OCI-LY7 (cell line): ENCODE results near the gene CTNNBIP1.

Source experiments
- CTCF ChIP-seq: fragments of 200-600 bp; sonication (generic); conservative IDR thresholded peaks from 2 replicates; pipeline ENCODE4 v1.5.1; 2014; ENCODE audit warnings: mild to moderate bottlenecking, antibody characterized with exemption, low read length, moderate library complexity, mixed read lengths
- EZH2phosphoT487 ChIP-seq: fragments of 200-600 bp; sonication (generic); IDR thresholded peaks from 2 replicates; pipeline ENCODE4 v1.6.1; 2018; ENCODE audit warnings: low read depth, borderline replicate concordance, mild to moderate bottlenecking, mixed run types, antibody characterized with exemption, low read length, moderate library complexity, mixed read lengths

DNA sequence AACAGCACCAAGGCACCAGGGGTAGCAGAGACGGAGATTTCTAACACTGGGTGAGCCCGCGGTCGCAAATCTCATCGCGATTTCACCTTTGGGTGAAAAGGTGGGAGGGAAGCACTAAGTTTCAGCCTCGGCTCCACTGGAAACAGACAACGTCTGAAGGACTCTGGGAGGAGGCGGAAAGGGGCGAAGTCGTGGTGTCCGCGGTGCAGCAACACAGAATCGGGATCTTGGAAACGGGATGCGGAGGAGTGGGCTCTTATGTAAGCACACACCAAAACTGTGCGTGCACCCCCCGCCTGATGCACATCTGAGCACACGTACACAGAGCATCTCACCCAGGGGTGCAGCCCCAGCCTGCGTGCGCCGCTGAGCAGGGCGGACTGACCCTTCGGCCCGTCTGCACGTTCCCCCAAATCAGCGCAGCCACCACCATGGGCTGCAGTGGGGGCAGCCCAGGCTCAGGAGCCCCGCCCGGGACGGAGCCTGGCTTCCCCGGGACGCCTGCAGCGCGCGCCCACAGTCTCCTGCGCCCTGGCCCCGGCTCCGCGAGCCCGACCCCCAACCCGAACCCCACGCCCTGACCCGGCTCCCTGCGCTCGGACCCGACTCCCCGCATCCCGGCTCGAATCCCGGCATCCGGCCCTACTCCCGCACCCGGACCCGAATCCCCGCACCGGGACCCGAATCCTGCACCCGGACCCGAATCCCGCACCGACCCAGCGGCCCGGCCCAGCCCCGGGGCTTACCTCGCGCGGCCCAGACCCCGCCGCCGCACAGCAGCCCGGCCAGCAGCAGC lies 87.0 kb downstream of the CTNNBIP1 start:
- TF ChIP-seq CTCF = no peak
- no peak for TF ChIP-seq EZH2phosphoT487
